ENCODE measurements around the gene PARD3B.
A peak's percentile ranks its signal among the peaks of the same experiment; 100 is the strongest.

The PARD3B gene

DNA sequence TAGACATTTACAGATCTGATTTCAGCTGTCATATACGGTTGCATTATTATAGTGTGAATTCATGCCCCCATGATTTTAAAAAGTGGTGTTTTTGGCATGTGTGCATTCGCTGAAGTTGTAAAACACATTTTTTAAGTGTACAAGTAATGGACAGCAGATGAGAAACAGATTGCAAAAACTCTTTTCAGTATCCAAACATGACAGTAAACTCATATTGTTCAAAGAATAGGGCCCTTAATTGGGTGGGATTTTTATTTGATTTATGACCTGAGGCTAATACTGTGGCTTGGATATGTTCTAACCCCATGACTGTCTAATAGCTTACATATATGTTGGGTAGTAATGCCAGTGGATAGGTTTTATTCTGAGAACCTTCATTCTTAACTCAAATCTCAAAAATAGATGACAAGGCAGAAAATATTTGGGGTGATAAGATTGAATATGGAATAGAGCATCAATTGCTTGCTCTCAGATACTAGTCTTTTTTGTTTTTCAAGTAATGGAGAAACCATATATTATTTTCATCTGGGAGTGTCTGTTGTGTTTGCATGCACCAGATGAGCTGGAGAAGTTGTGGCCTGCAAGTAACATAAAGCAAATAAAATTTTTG is 118.6 kb downstream of the PARD3B start:
- DNase-seq: no peak

DNA sequence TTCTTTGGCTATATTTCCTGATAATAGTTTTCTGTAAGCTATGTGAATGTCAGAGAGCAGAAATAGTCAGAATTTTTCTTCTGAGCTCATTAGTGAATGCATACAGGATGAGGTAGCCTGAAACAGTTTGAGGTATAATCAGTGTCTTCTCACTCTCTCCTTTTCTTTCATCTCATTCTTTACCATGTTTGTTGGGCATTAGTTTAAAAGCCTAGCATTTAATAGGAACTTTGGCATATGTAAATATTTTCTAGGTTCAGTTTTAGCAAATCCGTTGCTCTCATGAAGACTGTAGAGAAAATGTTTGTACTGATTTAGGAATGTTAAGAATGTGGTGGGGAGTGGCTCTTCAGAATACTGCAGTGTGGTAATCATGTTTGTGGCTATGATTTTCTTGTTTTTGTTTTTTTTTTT is 119.4 kb downstream of the PARD3B start:
- no peak for DNase-seq

DNA sequence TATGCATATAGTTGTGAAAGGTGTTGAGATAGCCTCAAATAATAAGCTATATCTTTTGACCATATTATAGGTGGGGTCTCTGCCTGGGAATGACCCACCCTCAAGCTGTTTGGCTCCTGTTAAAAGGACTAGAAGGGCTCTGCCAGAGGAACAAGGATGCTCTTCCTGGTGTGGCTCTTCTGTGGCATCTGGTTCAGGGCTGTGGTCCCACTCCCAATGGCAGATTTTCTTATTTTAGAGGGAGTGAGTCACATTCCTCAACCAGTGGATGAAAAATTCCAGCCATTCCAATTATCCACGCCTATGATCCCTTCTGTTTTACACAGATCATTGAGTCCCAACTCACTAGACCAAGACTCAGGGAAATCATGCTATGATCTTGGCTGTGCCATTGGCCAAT is 119.9 kb downstream of the PARD3B start:
- no peak for DNase-seq

DNA sequence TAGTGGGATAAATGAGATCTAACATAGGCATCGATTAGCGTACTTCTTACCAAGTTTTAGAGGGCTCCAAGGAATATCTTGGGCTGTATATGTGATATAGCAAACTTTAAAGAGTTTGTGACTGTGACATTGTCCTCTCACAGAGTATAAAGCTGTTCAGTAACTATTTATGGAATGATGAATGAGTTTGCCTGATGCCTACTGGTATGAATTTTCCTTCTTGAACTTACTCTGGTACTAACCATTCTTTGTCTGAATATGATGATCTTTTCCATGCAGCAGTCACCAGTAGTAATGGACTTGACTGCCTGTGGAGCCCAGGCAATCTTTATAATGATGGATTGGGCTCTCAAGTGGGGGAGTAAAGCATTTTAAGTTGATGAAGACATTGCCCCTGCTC is 120.5 kb downstream of the PARD3B start:
- DNase-seq: no peak

DNA sequence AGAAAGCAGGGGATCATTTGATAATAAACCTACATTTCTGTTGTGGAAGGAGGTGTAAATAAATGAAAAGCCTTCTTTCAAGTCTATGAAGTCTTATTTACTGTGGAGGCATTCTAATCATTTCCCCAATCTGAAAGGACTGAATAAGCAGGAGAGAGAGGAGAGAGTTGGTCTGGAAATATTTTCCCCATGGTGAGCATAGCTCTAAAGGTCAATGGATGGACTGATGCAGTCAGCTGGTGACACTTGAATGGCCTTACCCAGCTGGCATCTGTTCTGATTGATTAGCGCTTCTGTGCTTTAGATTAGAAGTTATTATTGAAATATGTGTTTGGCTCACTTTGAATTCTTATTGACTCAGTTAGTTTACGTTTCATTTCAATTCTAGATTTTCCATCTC is 122.7 kb downstream of the PARD3B start:
- no peak for DNase-seq

DNA sequence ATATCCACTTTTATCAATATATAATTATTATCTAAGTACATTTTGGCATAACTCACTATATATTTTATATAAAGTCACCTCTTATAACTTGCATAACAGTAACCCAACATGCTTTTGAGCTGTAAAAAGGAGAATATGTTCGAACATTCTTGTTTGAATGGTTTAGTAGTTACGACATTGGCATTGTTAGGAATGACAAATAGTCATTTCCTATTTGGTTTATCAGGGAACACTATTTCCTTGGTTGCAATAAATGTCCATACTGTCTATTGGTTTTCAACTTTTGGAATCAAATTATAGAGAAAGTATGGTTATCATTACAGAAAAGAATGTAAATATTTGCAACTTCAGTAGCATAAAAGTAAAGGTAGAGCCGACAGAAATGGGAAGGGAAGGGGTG is 124.1 kb downstream of the PARD3B start:
- no peak for DNase-seq

DNA sequence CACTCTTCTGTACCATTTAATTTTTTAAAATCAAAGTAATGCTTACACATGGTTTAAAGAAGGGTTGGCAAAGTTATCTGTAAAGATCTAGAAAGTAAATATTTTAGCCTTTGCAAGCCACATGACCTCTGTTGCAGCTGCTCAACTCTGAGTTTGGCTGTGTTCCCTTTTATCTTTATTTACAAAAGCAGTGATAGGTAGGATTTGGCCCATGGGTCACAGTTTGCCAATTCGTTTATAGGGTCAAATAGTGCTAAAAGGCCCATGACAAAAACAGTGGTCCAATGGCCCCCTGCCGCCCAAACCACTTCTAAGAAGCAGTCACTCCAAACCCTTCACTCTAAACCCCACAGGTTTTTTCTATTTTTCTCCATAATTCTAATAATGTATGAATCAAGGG is 124.8 kb downstream of the PARD3B start:
- no peak for DNase-seq

DNA sequence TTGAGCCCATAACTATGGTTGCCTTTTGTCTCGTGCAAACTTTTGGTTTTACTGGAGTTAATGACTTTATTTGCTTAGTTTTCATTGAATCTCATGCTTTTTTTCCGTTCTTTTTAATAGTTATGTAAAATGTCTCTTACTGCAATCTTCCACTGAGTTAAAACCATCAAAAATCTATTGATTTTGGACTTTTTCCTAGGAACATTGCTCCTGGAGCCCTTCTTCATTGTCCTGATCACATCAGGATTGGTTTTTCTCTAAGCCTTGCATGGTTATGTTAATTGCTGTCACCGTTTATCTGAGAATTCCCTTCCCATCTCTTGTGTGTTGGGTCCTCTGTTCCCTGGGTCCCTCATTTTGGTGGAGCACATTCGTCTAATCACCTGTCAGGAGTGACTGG is 125.5 kb downstream of the PARD3B start:
- DNase-seq: no peak

DNA sequence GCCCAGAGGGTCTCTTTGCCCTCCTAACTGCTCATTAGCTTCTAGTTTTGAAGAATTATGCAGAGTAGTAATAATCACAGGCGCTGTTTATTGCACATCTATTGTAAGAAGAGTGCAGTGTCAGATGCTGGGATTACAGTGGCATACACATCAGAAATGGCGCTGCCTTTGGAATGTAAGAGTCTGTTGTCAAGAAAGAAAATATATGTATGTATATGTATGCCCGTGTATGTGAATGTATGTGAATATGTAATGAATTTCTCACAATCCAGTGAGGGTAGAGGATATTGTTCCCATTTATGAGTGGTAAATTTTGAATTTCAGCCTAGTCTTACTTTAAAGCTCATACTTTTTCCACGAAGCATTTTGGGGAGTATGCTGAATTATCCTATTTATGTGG is 127.5 kb downstream of the PARD3B start:
- no peak for DNase-seq

DNA sequence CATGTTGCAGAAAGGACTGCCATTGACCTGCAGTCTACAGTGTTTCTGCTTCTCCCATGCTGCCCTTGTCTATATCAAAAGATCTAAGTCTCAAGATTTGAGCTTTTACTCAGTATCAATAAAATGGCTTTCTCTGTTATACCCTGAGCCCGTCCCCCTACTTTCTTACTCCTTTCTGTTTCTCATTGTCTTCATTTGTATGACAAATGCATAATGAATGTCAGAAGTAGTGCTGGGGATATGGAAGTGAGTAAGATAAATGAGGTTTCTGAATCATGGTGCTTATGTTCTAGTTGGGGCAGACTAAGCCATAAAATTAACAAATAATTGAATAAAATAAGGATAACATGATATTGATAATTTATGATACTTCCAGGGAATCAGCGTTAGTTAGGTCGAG is 128.6 kb downstream of the PARD3B start:
- DNase-seq: no peak

DNA sequence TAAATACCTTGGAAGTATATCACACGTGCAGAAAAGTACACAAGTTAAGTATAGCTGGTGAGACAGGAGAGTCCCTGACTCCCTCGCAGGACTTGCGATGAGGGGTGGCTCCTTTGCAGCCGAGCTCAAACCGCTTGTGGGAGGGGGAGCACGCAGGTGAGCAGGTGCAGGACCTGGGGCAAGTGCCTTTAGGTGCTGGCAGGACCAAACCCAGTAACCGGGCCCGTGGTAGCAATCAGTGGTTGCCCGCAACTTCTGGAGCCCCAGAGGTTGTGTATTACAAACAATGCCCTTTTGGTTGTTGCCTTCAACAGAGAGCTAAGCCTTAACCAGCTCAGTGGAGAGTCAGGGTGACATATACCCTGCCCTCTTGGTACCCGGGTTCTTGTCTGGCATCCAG is 132.8 kb downstream of the PARD3B start:
- DNase-seq: no peak

DNA sequence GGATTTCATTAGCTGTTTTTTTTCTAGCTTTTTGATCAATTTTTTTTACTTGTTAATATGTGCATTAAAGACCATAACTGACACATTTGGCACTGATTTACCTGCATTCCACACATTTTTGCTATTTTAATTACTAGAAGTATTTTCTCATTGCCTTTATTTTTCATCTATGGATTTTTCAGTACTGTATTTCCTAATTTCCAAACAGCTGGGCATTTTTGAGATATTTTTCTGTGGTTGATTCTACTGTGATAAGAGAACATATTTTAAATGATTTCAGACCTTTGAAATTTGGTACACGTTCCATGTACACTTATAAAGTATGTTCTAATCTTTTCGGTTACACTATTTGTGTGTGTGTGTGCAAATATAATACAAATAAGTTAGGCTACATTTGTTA is 135.3 kb downstream of the PARD3B start:
- no peak for DNase-seq

DNA sequence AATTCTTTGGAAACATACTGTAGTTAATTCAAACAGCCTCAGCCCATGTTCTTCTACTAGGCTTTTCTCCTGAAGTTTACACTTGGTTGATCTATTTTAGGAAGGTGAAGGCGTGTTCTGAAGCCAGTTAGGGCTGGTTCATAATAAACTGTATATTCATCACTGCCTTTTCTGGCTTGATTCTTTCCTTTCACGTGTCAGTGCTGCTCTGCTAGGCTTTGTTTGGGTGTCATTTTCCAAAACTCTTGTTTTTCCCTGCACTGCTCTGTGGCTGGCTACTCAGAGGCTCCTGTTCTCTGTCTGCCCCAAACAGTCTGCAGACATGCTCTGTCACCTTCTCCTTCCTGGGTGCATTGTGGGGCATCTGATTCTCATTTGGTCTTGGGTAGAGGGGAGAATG is 136.1 kb downstream of the PARD3B start:
- peak; percentile 22 for DNase-seq

DNA sequence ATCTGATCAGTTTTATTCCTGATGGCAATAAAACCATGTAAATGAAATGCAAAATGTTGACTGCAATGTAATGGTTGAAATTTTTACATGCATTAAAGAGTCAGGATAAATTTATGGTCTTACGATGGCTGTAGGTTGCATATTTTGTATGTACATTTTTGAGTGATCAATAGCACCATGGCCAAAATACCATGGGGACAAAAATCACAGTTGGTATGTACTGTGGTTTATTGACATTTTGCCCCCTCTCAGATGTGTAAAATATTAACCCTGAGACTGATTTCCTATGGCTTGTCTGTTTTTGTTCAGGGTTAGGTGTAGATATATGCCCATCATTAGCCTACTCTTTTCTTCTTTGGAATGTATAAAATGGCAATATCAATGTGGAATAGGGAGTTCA is 138.1 kb downstream of the PARD3B start:
- DNase-seq: no peak

DNA sequence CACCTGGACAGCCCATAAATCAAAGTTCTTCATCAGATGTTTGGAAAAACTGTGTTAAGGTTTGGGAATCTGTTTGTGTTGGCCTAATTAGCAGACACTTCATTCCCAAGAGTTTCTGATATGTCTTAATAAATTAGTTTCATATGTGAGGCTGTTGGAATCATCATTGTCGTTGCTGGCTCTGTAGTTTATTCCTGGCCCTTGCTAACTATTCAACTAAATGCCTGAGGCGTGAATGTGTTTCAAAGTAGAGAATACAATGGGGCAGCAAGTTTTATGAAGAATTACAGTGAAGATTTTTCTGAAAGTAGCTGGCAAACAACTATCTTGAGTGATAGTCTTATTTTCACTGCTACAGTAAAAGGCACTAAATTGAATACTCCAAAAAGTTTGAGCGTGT is 141.1 kb downstream of the PARD3B start:
- DNase-seq: no peak

DNA sequence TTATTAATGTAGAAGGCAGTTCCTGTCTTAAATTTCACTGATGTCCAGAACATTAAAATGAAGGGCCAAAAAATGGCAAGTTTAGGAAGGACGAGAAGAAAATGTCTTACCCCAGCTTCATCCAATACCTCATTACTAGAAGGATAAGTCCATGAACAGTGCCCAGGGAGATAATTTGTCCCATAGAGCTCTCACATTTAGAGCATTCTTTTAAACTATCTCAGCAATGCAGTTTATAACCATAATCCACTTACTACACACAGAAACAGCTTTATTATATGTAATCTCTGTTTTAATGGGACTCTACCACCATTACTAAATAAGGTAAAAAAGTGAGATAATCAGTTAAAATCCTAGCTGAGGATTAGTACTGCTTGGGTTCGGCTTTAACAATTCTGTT is 142.5 kb downstream of the PARD3B start:
- no peak for DNase-seq

DNA sequence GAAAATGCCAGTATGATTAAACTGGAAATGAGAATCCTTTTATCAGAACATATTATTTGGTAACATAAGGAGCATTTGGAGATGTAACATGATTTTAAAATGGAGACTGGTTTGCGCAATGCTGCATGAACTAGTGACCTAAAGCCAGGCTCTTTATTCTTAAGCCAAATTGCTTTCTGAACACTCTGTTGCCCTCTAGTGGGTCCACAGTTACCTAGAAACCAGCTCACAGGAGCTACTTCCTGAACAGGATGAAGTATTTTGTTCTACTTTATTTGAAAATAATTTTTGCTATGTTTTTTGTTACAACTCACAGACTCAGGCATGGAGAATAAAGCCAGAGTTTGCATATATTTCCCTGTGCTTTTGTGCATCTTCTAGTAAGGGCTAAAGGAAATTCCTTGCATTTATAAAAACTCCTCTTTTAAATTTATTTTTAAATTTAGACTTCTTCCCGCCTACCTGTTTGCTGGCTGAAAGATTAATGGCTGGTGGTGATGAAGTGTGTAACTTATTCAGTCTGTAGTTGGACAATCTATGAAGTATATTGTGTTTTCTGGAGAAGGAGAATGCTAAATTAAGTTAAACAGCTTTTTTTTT is 146.7 kb downstream of the PARD3B start:
- DNase-seq: peak; percentile 57

DNA sequence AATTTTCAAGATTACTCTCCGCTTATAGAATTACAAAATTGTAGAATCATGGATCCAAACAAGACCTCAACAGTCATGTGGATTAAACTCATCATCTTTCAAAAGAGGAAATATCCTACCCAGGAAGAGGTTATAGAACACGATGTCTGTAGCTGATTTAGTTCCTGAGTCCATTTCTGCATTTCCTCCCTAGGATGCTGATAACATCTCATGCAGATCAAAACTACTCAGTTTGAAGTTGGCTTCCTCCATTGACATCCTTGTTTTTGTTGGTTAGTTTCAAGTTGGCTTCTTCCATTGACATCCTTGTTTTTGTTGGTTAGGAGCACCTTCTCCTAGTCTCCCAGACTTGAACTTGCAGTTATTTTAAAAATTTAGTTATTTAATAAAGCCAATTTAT is 147.5 kb downstream of the PARD3B start:
- DNase-seq: no peak

DNA sequence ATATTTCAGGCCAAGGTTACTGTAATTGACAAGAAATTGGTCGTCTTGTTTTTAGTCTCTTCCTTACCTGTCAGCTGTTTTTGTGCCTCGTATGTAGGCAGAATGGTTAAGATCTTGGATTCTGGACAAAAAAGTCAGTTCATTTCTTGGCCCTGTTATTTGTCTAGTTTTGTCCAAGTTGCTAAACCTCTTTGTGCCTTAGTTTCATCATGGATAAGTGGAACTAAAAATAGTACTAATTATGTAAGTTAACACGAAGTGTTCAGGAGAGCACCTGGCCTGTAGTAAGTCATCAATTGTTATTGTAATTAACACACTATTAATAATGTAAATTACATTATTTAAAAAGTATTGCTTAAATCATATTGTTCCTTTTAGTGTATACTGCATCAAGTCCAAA is 148.0 kb downstream of the PARD3B start:
- no peak for DNase-seq

DNA sequence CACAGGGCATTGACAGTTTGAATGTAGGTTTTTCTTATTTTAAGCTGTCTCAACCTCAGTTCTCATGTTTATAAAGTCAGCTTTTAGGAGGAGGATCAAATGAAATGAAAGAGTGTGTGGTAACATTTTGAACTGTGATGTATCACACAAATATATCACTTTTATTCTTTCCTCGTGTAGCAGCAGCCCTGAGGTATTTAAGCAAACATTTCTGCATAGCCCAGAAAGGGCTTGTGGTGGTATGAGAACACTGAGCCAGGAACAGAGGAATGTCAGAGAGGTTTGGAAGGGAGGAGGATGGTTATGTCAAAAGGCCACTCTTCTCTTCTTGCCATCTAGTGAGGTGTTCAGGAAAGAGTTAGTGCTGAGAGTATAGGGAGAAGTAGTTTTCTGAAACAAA is 150.2 kb downstream of the PARD3B start:
- DNase-seq: no peak

DNA sequence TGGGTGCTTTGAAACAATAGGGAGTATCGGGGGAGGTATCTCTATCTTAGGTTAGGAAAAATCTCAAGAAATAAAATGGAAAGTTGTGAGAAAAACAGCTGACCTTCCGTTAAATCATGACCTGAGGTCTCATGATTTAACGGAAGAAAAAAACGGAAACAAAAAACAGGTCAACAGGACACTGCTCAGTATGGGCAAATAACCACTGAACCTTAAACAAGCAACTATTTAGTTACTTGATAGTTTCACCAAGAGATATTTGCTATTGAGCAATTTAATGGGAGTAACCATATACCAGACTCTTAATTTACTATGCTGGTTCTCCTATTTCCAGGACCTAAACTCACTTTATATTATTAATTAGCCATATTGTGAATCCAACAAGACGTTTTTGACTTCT is 150.8 kb downstream of the PARD3B start:
- DNase-seq: no peak

DNA sequence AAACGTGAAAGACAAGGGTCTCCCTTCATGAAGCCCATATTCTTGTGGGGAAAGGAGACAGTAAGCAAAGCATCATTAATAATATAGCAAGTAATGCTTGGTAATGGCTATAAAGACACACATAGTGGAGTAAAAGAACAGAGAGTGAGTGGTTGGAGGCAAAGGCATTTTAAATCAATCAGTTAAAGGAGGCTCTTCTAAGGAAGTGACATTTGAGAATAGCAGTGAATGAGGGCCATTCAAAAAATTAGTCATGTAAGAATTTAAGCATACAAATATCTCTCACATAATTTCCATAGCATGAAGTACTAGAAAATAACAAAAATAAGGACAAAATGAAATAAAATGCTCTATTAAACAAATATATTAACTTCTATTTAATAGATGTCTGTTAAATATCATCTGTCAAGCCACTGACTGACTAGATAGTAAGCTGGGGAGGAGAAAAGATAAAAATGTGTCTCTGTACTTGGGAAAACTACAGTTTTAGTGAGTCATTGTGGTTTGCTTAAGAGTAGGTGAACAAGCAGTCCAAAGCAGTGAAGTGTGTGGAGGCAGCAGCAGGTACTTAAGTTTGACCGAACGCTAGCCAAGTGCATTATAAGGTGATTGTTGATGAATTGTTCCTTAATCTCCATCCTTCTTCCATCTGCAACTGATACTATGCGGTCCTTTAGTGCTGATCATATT is 160.1 kb downstream of the PARD3B start:
- no peak for DNase-seq

DNA sequence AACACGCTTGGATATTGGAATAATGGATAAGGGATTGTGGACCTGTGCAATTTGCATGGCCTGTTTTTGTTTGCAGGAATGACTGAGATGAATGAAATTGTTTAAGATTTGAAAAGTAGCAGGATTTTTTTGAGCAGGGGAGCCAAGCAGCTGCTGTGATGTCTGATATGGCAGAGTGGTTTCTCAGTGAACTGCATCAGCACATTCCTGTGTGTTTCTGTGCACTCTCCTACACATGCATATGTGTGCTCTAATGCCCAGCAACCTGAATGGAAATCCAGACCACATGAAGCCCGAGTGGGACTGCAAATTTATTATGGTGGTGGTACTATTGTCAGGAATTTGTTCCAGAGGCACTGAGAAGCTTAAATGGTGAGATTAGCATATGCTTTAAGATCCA is 161.7 kb downstream of the PARD3B start:
- DNase-seq: no peak

DNA sequence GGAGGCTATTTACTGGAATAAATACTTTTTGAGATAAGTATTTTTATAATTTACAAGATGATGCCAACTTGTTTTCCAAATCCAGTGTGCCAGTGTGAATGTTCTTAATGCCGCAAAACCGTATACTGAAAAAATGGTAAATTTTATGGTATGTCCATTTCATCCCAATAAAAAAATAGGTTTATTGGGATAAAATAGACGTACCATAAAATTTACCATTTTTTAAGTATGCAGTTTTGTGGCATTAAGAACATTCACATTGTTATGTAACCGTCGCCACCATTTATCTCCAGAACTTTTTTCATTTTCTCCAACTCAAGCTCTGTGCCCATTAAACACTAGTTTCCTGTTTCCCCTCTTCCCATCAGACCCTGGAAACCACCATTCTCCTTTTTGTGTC is 167.9 kb downstream of the PARD3B start:
- DNase-seq: no peak

DNA sequence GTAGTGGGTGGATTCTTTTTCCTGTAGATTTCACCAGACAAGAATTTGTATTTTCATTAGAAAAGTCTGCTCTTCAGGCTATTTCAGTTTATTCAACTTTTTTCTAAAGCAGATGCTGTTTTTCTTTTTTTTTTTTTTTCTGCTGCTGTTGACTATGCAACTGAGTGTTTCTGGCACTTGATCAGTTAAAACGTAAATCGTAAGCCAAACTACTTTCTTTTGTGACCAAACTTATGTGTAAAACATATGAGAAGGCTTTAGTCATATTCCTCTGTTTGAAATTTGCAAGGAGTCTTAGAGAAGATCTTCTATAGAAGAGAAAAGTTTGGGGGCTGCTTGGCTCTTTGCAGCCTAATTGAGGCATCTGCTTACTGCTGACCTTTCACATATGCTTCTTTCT is 170.1 kb downstream of the PARD3B start:
- no peak for DNase-seq
